CD14-positive monocyte (primary cell): ENCODE data around the gene RHBDL3. TPM values are rescaled to one million over a fixed set of nuclear protein-coding genes. Genes with fewer than 3 reads are reported as not detected.

Experiments used
- DNase-seq, 3 donors: peaks; one replicate each; pipeline ENCODE4 v3.0.0-alpha.2; 2011 to 2022
- H2AFZ ChIP-seq: 2 replicates; pipeline ENCODE4 v1.6.0; 2012; ENCODE audit warnings: mild to moderate bottlenecking, low read depth, low read length, inconsistent platforms; ENCODE audit not compliant: insufficient read depth, poor library complexity, severe bottlenecking
- H3K27ac ChIP-seq, 2 donors: 1 replicate in 1 of 2; 2 replicates in 1 of 2; pipeline ENCODE4 v1.5.1; 2012 to 2013; ENCODE audit warnings: low read length in 2 of 2, control low read depth in 1 of 2, inconsistent platforms in 1 of 2, low read depth in 1 of 2, mild to moderate bottlenecking in 1 of 2
- H3K27me3 ChIP-seq, 2 donors: one replicate each; pipeline versions ENCODE4 v1.6.0 to v1.6.1; 2011 to 2013; ENCODE audit warnings: low read length in 2 of 2; ENCODE audit not compliant: control insufficient read depth in 2 of 2, insufficient read depth in 2 of 2
- H3K36me3 ChIP-seq, 2 donors: replicated peaks in 1 of 2; 1 replicate in 1 of 2; 2 replicates in 1 of 2; pipeline versions ENCODE4 v1.5.1 to v1.6.1; 2012 to 2013; ENCODE audit warnings: low read length in 2 of 2, control low read depth in 1 of 2, inconsistent platforms in 1 of 2, mild to moderate bottlenecking in 1 of 2; ENCODE audit not compliant: insufficient read depth in 2 of 2, control insufficient read depth in 1 of 2
- H3K4me1 ChIP-seq, 2 donors: 1 replicate in 1 of 2; 2 replicates in 1 of 2; pipeline versions ENCODE4 v1.5.1 to v1.6.1; 2012 to 2013; ENCODE audit warnings: low read length in 2 of 2, control low read depth in 1 of 2, inconsistent platforms in 1 of 2, mild to moderate bottlenecking in 1 of 2, moderate library complexity in 1 of 2; ENCODE audit not compliant: insufficient read depth in 2 of 2, control insufficient read depth in 1 of 2
- H3K4me2 ChIP-seq: replicated peaks from 2 replicates; pipeline ENCODE3; 2012; ENCODE audit warnings: low read length, moderate library complexity, mild to moderate bottlenecking; ENCODE audit not compliant: poor library complexity, severe bottlenecking; ENCODE audit errors: extremely low read depth
- H3K4me3 ChIP-seq, 3 experiments: fragments of 200-600 bp in 1 of 3; sonication (generic) in 1 of 3; replicated peaks in 1 of 3; 1 replicate in 2 of 3; 2 replicates in 1 of 3; pipeline ENCODE4 v1.5.1; 2011 to 2013; ENCODE audit warnings: low read length in 3 of 3, mild to moderate bottlenecking in 3 of 3, control low read depth in 2 of 3, low read depth in 2 of 3, inconsistent platforms in 1 of 3, moderate library complexity in 1 of 3
- H3K79me2 ChIP-seq: 2 replicates; pipeline ENCODE4 v1.6.0; 2012; ENCODE audit warnings: mild to moderate bottlenecking, control low read depth, inconsistent platforms, low read length, moderate library complexity; ENCODE audit not compliant: insufficient read depth
- H3K9ac ChIP-seq: 2 replicates; pipeline ENCODE4 v1.6.0; 2017; ENCODE audit warnings: low read length, mild to moderate bottlenecking; ENCODE audit not compliant: insufficient read depth, poor library complexity, severe bottlenecking
- H3K9me3 ChIP-seq, 2 donors: replicated peaks in 1 of 2; 1 replicate in 1 of 2; 2 replicates in 1 of 2; pipeline versions ENCODE4 v1.5.1 to v1.6.1; 2012 to 2013; ENCODE audit warnings: low read length in 2 of 2, control low read depth in 1 of 2; ENCODE audit not compliant: control insufficient read depth in 1 of 2, insufficient read depth in 1 of 2
- H4K20me1 ChIP-seq: 2 replicates; pipeline ENCODE4 v1.6.0; 2012; ENCODE audit warnings: mild to moderate bottlenecking, low read length, control low read depth, moderate library complexity; ENCODE audit not compliant: insufficient read depth
- H3K27ac Mint-ChIP-seq, 7 donors: one replicate each; pipeline ENCODE4 v1.8.0; 2020; ENCODE audit warnings: mild to moderate bottlenecking in 7 of 7, mixed read lengths in 7 of 7, moderate library complexity in 6 of 7, inconsistent platforms in 2 of 7
- H3K27me3 Mint-ChIP-seq, 3 donors: one replicate each; pipeline ENCODE4 v1.8.0; 2021 to 2022; ENCODE audit warnings: low read depth in 3 of 3, mild to moderate bottlenecking in 3 of 3, mixed read lengths in 3 of 3, moderate library complexity in 3 of 3, inconsistent platforms in 1 of 3
- H3K36me3 Mint-ChIP-seq, 2 donors: one replicate each; pipeline ENCODE4 v1.8.0; 2020; ENCODE audit warnings: mixed read lengths in 2 of 2, inconsistent platforms in 1 of 2, mild to moderate bottlenecking in 1 of 2
- H3K4me1 Mint-ChIP-seq: one replicate; pipeline ENCODE4 v1.8.0; 2020; ENCODE audit warnings: mild to moderate bottlenecking, mixed read lengths
- H3K4me3 Mint-ChIP-seq, 2 donors: one replicate each; pipeline ENCODE4 v1.8.0; 2020; ENCODE audit warnings: mild to moderate bottlenecking in 2 of 2, mixed read lengths in 2 of 2, moderate library complexity in 1 of 2
- H3K9me3 Mint-ChIP-seq, 7 donors: one replicate each; pipeline ENCODE4 v1.8.0; 2020 to 2022; ENCODE audit warnings: mixed read lengths in 7 of 7, mild to moderate bottlenecking in 6 of 7, moderate library complexity in 6 of 7, inconsistent platforms in 2 of 7
- CTCF ChIP-seq: fragments of 200-600 bp; IDR thresholded peaks from one replicate; pipeline ENCODE4 v1.8.0; 2022; ENCODE audit warnings: antibody characterized with exemption, mild to moderate bottlenecking
- WGBS: methylation state at CpG from one replicate; pipeline ENCODE4 v1.1.5; 2013; ENCODE audit warnings: missing lambda C conversion rate; ENCODE audit not compliant: insufficient coverage; 5-methylcytosine and 5-hydroxymethylcytosine counted together
- intact Hi-C, 2 donors: fragments of 100-400 bp; cut with micrococcal nuclease; formaldehyde crosslinking; loops; one replicate each; pipeline versions ENCODE4 v1.15.0 to v1.15.1; 2023
- polyA plus RNA-seq, 3 donors: library from polyadenylated mRNA; depleted of rRNA in 1 of 3; unstranded in 2 of 3; stranded (reverse) in 1 of 3; fragments of 300-500 nt in 2 of 3; fragments of >200 nt in 1 of 3; fragmentation: Illumina TruSeq in 2 of 3; gene quantifications; 1 replicate in 2 of 3; 2 replicates in 1 of 3; pipeline ENCODE4 v1.2.3, GENCODE V29; 2012 to 2021

Gene RHBDL3
- polyA plus RNA-seq, 3 donors = 0.05 TPM; not detected in 2

- Histone ChIP-seq H3K27ac (no peak overlapping the region), H2AFZ (no peak overlapping the region), H3K36me3 (no peaks in the 10 kb centered on the region), H3K27me3 (no peaks in the 10 kb centered on the region), H3K9ac (no peak overlapping the region), H4K20me1 (no peaks in the 10 kb centered on the region), H3K4me1 (peaks cover 23 to 35% of the 10 kb centered on the region in 2 donors), H3K79me2 (no peaks in the 10 kb centered on the region), H3K9me3 (no peaks in the 10 kb centered on the region), H3K4me3 (no peak overlapping the region), H3K4me2 (no peak overlapping the region)
- intact Hi-C loops = loop anchor here in 1 of 2 donors (5.0 kb wide), 1 partner anchor 69 kb away; no protein-coding TSS in a partner anchor
- Mint-ChIP-seq H3K4me1 (peaks cover 37% of the 10 kb centered on the region), H3K36me3 (peaks cover 0 to 2% of the 10 kb centered on the region in 2 donors), H3K4me3 (peak overlapping the region in 1 of 2 donors; percentile 16), H3K9me3 (peaks cover 0 to 3% (median 0%) of the 10 kb centered on the region in 7 donors), H3K27me3 (peaks cover 2 to 8% (median 4%) of the 10 kb centered on the region in 3 donors), H3K27ac (peak overlapping the region in 1 of 7 donors; percentile 27)
- DNase-seq = no peak
- no peak for TF ChIP-seq CTCF
- 93% methylated on average over 14 of the region's 15 CpGs for WGBS
These were observed 55.2 kb downstream of the RHBDL3 start for GRCh38 chr17:32320847-32321246.

- WGBS = 60% methylated on average over 10 of the region's 10 CpGs
These were observed 57.4 kb downstream of the RHBDL3 start for GRCh38 chr17:32323046-32323445.

More at GRCh38 chr17:32323046-32323445, 57.4 kb downstream of the RHBDL3 start:
- Histone ChIP-seq H3K4me1 (peaks cover 23 to 35% of the 10 kb centered on the region in 2 donors), H3K4me3 (no peak overlapping the region), H3K9me3 (no peaks in the 10 kb centered on the region), H3K4me2 (no peak overlapping the region), H3K36me3 (no peaks in the 10 kb centered on the region), H3K27me3 (no peaks in the 10 kb centered on the region), H3K79me2 (no peaks in the 10 kb centered on the region), H4K20me1 (no peaks in the 10 kb centered on the region), H2AFZ (peak overlapping the region; percentile 67), H3K9ac (no peak overlapping the region), H3K27ac (no peak overlapping the region)
- Mint-ChIP-seq H3K27ac (peak overlapping the region in 3 of 7 donors; percentile 35 to 70 (median 58)), H3K4me1 (peaks cover 38% of the 10 kb centered on the region), H3K27me3 (peaks cover 2 to 8% (median 4%) of the 10 kb centered on the region in 3 donors), H3K9me3 (peaks cover 0 to 3% (median 0%) of the 10 kb centered on the region in 7 donors), H3K4me3 (peak overlapping the region in 1 of 2 donors; percentile 9), H3K36me3 (peaks cover 0 to 2% of the 10 kb centered on the region in 2 donors)
- intact Hi-C loops = loop anchor here in 1 of 2 donors (5.0 kb wide), 1 partner anchor 71 kb away; no protein-coding TSS in a partner anchor
- TF ChIP-seq CTCF = no peak
- no peak for DNase-seq
